ENCODE data around the gene DALRD3.

Gene DALRD3

DNA sequence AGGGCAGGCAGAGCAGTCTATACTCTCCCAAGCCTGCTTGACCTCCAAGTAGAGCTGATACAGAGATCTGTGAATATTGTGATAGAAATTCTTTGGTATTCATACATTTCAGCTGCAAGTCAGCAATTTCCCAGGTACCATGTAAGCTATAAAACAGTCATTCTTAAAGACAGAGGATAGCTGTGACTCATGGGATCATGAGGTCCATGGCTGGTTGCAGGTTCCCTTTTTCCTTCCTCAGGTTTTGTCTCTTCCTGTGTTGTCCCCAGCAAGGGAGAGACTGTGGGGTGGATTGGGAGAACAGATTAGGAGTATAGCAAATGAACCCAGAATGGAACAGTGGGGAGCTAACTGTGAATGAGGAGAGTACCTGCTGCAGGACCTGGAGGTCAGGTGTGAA is 33.7 kb downstream of the DALRD3 start:
- H3K4me3 ChIP-seq (ENCODE audit: low read depth, low read length) = no peak overlapping the region
- H3K27me3 ChIP-seq (replicated peaks) = no peaks in the 10 kb centered on the region
- DNase-seq = no peak
- H3K27ac ChIP-seq = no peak overlapping the region
- TF ChIP-seq, protein P1, sequence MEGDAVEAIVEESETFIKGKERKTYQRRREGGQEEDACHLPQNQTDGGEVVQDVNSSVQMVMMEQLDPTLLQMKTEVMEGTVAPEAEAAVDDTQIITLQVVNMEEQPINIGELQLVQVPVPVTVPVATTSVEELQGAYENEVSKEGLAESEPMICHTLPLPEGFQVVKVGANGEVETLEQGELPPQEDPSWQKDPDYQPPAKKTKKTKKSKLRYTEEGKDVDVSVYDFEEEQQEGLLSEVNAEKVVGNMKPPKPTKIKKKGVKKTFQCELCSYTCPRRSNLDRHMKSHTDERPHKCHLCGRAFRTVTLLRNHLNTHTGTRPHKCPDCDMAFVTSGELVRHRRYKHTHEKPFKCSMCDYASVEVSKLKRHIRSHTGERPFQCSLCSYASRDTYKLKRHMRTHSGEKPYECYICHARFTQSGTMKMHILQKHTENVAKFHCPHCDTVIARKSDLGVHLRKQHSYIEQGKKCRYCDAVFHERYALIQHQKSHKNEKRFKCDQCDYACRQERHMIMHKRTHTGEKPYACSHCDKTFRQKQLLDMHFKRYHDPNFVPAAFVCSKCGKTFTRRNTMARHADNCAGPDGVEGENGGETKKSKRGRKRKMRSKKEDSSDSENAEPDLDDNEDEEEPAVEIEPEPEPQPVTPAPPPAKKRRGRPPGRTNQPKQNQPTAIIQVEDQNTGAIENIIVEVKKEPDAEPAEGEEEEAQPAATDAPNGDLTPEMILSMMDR (IDR thresholded peaks at IDR 0.05; ENCODE audit: low read depth, low read length, missing control alignments) = no peak
- peaks cover 38% of the 10 kb centered on the region for H3K36me3 ChIP-seq (replicated peaks)
- in situ Hi-C loops (cut with HindIII; ENCODE audit: low pct_ligation_motif_present, low sequenced_read_pairs) = no loop called here

DNA sequence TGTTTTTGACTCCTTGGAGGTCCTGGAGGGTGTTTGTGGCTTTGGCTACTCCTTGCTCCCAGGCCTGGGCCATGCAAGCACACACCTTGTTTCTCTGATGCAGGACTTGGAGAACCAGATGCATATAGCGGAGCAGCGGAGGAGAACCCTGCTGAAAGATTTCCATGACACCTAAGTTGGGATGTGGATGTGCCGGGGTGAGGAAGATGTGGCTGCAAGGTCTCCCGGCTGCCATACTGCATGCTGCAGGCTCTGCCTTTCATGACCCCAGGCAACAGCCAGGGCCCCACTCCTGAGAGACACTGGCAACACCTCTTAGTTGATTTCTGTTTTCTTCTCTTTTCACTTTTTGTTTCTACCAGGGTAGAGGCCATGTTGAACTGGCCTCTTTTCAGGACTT is 35.3 kb downstream of the DALRD3 start:
- no peaks in the 10 kb centered on the region for H3K27me3 ChIP-seq (replicated peaks)
- in situ Hi-C loops (cut with HindIII; ENCODE audit: low pct_ligation_motif_present, low sequenced_read_pairs) = no loop called here
- DNase-seq = no peak
- H3K36me3 ChIP-seq (replicated peaks) = peaks cover 45% of the 10 kb centered on the region
- TF ChIP-seq, protein P1 (IDR thresholded peaks at IDR 0.05; ENCODE audit: low read depth, low read length, missing control alignments) = no peak
- H3K27ac ChIP-seq = no peak overlapping the region
- H3K4me3 ChIP-seq (ENCODE audit: low read depth, low read length) = no peak overlapping the region

DNA sequence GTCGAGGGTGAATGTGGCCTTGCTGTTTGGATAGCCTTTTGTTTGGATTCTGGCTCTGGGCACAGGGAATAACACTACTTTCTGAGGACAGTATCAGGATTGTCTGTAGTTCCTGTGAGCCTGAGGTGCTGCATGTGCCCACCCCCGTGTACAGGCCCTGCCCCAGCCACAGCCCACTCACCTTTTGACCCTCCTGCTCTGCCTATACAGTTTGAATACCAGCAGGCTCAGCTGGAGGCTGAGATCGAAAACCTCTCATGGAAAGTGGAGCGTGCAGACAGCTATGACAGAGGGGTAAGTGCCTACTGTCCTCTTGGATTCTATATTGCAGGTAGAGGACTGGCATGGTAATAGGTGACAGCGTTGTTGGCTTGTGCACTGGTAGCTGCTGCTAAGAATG is 35.7 kb downstream of the DALRD3 start:
- TF ChIP-seq, protein P1 (IDR thresholded peaks at IDR 0.05; ENCODE audit: low read depth, low read length, missing control alignments) = no peak
- Histone ChIP-seq H3K27ac (no peak overlapping the region), H3K27me3 (replicated peaks) (no peaks in the 10 kb centered on the region), H3K36me3 (replicated peaks) (peaks cover 49% of the 10 kb centered on the region), H3K4me3 (ENCODE audit: low read depth, low read length) (no peak overlapping the region)
- in situ Hi-C loops (cut with HindIII; ENCODE audit: low pct_ligation_motif_present, low sequenced_read_pairs) = no loop called here
- DNase-seq = no peak

DNA sequence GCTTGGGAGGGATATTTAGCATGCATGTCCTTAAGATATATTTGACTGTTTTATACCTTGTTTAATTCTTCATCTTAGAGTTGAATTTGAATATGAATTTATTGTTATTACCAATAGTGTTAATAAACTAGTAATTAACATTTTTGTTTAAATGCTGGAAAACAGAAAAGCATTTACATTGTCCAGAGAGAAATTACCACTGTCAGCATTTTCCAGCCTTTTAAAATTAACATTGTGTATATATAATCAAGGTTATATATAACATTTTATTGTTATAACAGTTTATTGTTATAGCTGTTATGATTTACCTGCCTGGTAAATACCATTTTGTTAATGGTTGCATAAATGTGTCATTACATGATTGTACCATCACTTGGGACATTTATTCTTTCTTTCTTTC is 36.4 kb downstream of the DALRD3 start:
- H3K4me3 ChIP-seq (ENCODE audit: low read depth, low read length) = no peak overlapping the region
- no peak for DNase-seq
- in situ Hi-C loops (cut with HindIII; ENCODE audit: low pct_ligation_motif_present, low sequenced_read_pairs) = no loop called here
- no peaks in the 10 kb centered on the region for H3K27me3 ChIP-seq (replicated peaks)
- peaks cover 52% of the 10 kb centered on the region for H3K36me3 ChIP-seq (replicated peaks)
- H3K27ac ChIP-seq = no peak overlapping the region
- TF ChIP-seq, protein P1 (IDR thresholded peaks at IDR 0.05; ENCODE audit: low read depth, low read length, missing control alignments) = no peak

DNA sequence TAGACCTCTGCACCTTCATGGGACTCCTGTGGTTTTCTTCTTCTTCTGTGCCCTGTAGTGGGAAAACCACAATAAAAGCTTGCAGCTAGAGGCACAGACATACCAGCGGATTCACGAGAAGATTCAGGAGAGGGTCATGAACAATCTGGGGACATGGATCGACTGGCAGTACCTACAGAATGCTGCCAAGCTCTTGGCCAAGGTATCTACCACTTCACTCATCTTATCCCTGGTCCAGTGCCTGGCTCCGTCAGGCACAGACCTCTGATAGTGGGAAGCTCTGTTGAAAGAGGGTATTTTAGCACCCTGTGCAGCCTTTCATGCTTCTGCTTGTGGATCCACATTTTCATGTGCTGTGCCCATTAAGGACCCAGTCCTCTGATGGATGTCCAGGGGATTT is 38.1 kb downstream of the DALRD3 start:
- in situ Hi-C loops (cut with HindIII; ENCODE audit: low pct_ligation_motif_present, low sequenced_read_pairs) = no loop called here
- Histone ChIP-seq H3K27ac (no peak overlapping the region), H3K4me3 (ENCODE audit: low read depth, low read length) (no peak overlapping the region), H3K27me3 (replicated peaks) (no peaks in the 10 kb centered on the region), H3K36me3 (replicated peaks) (peaks cover 63% of the 10 kb centered on the region)
- DNase-seq = no peak
- TF ChIP-seq, protein P1 (IDR thresholded peaks at IDR 0.05; ENCODE audit: low read depth, low read length, missing control alignments) = no peak

DNA sequence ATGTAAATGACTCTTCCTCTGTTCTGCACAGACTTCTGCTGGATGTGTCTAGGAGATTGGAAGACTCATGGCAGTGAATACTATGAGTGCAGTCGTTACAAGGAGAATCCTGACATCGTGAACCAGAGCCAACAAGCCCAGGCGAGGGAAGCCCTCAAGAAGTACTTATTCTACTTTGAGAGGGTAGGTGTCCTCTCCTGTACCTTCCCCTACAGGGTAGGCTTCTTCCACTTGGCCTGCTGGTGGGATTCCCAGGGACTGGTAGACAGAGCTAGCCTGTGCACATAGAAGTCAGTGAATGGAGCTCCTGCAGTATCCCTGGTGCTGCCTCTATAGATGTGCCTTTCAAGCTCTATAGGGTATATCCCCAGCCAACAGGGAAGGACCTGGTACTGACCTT is 38.9 kb downstream of the DALRD3 start:
- H3K27me3 ChIP-seq (replicated peaks) = no peaks in the 10 kb centered on the region
- in situ Hi-C loops (cut with HindIII; ENCODE audit: low pct_ligation_motif_present, low sequenced_read_pairs) = no loop called here
- TF ChIP-seq, protein P1 (IDR thresholded peaks at IDR 0.05; ENCODE audit: low read depth, low read length, missing control alignments) = no peak
- H3K36me3 ChIP-seq (replicated peaks) = peaks cover 68% of the 10 kb centered on the region
- no peak for DNase-seq
- no peak overlapping the region for H3K27ac ChIP-seq
- H3K4me3 ChIP-seq (ENCODE audit: low read depth, low read length) = no peak overlapping the region

Measured in brain microvascular endothelial cell (primary cell).